Stimulated activated CD4-positive, alpha-beta T cell treated with anti-CD3 and anti-CD28 coated beads, TNF-alpha, amount 100 ng/mL, for 4 hours (primary cell): ENCODE measurements around the gene CNOT6.

Source experiments
- DNase-seq, 3 experiments: peaks; one replicate each; pipeline ENCODE4 v3.0.0-alpha.2; 2020; ENCODE audit warnings: low read depth in 3 of 3

Gene CNOT6

DNA sequence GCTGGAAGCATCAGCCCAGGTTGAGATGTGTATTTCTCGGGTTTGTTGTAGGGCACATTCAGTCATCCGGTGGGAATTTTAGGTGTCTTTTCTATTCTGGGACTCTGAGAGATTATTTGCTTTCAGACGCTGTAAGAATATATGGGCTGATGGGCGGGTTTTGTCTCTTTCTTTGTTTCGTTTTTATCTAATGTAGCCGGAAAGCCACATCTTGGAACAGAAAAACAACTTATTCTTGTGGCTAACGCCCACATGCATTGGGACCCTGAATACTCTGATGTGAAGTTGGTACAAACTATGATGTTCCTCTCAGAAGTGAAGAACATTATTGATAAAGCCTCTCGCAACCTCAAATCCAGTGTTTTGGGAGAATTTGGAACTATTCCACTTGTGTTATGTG, 74.7 kb downstream of the CNOT6 start:
- no peak for DNase-seq

- no peak for DNase-seq
Measured at GRCh38 chr5:180575571-180575970, 81.4 kb downstream of the CNOT6 start.

DNA sequence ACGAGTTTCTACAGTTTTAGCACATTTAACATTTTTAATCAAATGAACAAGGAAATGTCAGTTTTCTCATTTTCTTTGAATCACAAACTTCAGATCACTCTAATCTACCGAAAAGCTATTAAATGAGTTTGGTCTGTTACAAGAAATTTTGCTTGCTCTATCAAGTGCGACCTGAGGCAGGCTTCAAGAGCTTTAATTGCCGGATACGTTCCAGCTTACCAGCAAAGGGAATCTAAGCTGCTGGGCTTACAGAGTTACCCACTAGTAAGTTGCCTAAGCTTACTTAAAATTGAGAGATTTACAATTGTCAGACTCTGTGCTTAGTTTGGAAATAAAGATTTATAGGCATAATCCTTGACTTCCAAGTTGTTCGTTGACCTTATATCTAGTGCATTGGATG, 86.5 kb downstream of the CNOT6 start:
- DNase-seq = no peak

- no peak for DNase-seq
Measured at GRCh38 chr5:180583738-180584137, 89.6 kb downstream of the CNOT6 start.

DNA sequence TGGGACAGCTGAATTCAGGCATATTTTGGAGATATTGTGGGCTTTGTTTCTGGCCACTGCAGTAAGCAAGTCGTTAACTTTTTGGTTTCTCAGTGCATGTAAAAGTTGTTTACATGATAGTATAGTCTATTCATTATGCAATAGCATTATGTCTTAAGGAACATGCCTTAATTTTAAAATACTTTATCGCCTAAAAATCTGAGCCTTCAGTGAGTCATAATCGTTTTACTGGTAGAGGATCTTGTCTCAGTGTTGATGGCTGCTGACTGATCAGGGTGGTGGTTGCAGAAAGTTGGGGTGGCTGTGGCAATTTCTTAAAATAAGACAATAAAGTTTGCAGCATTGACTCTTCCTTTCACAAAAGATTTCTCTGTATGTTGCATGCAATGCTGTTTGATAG, 92.0 kb downstream of the CNOT6 start:
- no peak for DNase-seq

- DNase-seq = no peak
Measured at GRCh38 chr5:180586870-180587269, 92.7 kb downstream of the CNOT6 start.

- DNase-seq = no peak
Measured at GRCh38 chr5:180589771-180590542, 95.8 kb downstream of the CNOT6 start.

DNA sequence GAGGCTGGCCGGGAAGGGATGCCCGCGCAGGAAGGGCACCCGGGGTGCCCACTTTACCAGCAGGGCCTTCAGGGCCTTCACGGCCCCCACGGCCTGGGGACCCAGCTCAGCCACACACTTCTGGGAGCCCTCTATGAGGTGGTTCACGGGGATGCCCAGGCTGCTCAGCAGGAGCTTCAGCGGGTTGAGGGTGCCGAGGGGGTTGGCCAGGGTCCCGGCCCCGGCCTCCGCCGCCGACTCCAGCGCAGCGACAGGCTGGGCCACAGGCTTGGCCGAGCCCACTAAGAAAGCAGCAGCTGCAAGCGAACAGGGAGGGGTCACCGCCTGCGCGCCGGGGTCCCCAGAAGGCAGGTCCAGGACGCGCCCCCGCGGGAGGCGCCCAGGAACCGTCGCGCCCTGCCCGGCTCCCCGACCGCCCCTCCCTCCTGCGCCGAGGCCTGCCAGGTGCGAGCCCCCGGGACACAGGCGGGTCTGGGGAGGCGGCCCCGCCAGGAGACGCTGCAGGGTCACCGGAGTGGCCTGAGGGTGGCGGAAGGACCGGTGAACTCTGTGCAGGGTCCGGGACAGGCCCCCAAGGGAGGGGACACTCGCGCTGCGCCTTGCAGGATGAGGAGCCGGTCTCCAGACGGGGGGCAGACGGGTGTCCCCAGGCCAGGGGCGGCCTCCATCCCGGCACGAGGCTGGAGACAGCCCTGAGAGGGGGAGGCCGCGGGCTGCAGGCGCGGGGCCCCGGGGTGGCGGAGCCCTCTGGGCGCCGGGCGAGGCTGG, 96.5 kb downstream of the CNOT6 start:
- DNase-seq = no peak

- no peak for DNase-seq
Measured at GRCh38 chr5:180591311-180591887, 97.2 kb downstream of the CNOT6 start, which contains the start of gene SCGB3A1. SCGB3A1 (minus strand) TSS chr5:180591499; CDS start chr5:180591462, 37 bp downstream.

DNA sequence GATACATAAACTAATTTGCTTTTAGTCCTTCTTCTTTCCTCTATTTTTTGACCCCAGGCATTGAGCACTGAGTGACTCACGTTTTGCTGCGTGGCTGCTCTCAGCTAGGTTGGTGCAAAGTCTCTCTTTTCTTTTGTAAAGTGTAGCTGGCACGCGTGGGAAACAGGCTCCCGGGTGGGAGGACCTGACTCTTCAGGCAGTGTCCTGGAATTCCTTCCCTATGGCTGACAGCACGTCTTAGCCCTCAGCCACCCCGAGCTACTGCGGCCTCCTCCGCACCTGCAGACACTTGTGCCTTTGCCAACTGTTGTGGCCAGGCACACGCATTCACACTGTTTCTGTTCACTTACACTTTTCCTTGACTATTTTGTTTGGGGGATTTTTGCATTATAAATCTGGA, 98.0 kb downstream of the CNOT6 start:
- DNase-seq = no peak

DNA sequence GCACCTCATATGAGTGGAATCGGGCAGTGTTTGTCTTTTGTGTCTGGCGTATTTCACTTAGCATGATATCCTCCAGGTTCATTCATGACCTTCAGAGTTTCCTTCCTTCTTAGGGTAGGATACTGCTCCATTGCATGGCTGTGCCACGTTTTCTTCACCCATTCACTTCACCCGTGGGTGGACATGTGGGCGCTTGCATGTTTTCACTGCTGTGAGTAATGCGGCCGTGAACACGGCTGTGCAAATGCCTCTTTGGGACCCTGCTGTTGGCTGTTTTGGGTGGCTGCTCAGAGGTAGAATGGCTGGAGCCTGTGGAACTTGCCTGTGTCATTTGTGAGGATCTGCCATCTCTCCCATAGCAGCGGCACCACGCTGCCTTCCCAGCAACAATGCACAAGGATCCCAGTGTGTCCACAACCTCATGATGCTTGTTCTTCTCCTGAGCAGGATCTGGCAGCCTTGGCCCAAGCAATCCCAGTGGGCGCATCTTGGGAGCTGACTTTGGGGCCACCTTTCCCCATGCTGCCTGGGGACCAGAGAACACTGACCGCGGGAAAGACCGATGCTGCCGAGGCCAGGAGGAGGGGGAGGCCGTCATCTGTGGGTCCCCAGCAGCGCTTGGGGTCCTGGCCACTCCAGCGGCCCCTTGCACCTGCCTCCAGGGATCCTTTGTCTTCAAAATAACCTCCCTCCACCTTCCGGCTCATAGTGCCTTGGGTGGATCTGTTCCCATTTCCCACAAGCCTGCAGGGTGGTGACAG, 99.4 kb downstream of the CNOT6 start:
- DNase-seq = no peak

DNA sequence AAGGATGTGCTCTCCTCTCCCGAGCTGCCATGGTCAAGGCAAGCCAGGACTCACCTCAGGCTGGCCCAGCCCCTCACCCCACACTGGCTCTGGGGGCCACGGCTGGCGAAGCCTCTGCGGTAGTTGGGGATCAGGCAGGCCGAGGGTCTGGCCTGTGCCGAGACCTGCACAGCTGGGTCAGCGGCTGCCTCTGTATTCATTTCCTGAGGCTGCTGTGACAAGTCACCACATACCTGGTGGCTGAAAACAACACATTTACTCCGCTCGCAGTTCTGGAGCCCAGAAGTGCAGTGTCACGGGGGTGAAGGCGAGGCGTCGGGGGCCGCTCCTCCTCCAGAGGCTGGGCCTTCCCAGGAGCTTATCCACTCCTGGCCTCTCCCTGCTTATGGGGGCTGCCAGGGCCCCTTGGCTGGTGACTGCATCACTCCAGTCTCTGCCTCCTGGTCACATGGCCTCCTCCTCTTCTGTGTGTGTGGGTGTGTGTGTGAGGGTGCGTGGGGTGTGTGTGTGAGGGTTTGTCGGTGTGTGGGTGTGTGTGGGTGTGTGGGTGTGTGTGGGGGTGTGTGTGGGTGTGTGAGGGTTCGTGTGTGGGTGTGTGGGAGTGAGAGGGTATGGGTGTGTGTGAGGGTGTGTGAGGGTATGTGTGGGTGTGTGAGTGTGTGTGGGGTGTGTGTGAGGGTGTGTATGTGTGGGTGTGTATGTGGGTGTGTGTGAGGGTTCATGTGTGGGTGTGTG, 100.3 kb downstream of the CNOT6 start:
- DNase-seq = no peak

DNA sequence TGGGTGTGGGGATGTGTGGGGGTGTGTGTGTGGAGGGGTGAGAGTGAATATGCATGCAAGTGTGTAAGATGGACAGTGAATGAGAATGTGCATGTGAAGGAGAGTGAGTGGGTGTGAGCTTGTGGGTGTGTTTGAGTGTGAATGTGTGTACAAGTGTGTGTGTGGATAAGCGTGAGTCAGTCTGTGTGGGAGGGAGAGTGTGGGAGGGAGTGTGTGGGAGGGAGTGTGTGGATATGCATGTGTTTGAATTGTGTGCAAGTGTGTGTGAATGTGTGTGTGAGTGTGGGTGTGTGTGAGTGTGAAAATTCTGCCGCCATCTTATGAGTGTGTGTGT, 100.8 kb downstream of the CNOT6 start:
- no peak for DNase-seq

GRCh38 chr5:180595381-180596114, 101.4 kb downstream of the CNOT6 start:
- DNase-seq = no peak

DNA sequence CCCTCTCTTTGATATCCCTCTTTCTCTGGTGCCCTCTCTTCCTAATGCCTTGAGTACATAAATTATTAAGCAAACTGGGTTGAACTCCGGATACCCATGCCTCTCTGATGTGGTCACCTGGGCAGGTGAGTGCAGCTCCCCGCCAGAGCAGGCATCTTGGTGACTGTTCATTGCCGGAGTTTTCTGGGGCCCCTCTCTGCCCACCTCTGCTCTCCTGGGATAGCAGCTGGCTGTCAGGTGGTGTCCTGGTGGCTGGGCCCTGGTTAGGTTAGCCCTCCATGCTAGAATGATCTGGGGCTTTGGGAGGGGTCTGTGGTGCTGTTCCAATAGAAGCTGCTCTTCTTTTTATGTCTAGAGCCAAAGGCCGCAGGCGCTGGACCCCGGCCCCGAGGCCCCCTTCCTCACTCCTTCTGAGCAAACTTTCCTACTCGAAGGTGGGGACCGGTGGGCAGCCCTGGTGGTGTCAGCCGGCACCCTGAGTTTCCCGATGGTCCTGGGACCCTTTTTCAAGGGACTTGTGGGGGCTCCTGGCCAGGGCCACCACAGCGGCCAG, 102.0 kb downstream of the CNOT6 start:
- no peak for DNase-seq

DNA sequence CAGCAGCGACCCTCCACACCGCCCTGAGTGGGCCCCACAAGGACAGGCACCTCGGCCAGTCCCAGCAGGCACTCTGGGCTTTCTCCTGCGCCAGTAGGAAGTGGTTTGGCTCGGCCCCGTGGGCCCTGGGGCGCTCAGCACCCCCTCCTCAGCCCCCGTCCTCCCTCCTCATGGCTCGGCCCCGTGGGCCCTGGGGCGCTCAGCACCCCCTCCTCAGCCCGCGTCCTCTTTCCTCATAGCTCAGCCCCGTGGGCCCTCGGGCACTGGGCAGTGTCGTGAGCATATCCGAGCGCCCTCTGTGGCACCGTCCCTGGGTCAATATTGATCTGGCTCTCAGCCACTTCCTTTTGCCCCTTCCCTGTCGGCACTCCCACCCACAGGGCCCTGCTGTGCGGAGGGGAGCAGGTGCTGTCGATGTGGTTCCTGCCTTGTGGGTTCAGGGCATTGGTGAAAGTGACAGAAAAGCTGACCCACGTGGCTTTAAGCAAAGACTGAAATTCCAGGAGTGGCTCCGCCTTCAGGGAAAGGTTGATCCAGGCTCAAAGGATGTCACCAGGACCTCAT, 102.6 kb downstream of the CNOT6 start:
- no peak for DNase-seq

- DNase-seq = no peak
Measured at GRCh38 chr5:180598316-180598701, 104.1 kb downstream of the CNOT6 start.

GRCh38 chr5:180598797-180599589, 104.8 kb downstream of the CNOT6 start:
- DNase-seq = no peak

DNA sequence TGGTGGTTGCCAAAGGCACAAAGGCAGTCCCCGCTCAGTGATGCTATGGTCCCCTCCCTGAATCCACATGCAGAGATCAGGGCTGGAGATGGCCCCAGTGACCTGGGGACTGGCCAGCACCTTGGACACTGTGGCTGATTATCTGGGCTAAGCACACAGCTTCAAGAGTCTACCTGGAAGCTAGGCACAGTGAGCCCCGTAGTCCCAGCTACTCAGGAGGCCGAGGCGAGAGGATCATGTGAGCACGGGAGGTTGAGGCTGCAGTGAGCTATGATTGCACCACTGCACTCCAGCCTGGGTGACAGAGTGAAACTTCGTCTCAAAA, 105.4 kb downstream of the CNOT6 start:
- no peak for DNase-seq
